ENCODE data around the gene BCO2.

BCO2 gene

DNA sequence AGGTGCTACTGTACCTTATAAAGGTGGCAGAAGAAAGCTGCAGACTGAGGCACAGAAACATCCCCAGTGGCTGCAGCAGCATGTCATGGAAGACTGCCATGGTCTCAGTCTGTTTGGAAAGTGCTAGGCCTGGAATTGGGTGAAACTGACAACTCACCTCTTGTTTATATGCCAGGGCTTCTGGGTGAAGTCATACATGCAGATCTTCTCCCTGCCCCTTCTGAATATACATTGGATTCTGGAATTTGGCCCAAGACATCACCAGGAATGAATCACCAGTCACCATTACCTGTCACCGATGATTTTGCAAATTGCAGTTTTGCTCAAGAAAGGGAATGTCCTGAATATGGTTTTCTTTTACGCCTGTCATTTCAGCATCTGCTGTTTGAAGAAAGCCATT lies 85.2 kb downstream of the BCO2 start, which contains the start of gene PLET1:
TSS of gene PLET1 (minus strand) at position 371 of the 400 bp plus-strand sequence. CDS start at position 100, 271 bp downstream.
- no peak for DNase-seq

- no peak for DNase-seq
These were observed 90.5 kb downstream of the BCO2 start for GRCh38 chr11:112265659-112266409.

DNA sequence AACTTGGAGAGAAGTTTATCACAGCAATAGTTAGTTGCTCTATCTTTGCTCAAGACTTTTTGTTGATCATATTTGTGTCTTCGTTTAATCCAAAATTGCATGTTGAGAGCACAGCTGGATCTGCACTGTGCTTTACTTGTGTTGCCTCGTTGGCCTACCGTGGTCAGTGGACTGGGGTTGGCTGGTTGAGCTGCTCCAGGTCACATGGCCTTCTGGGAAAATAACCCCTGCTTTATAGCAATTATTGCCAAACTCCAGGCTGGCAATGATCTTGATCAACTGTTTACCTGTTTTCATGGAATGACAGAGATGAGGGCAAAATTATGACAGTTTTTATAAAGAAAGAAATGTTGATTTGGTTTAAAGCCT lies 91.1 kb downstream of the BCO2 start:
- no peak for DNase-seq

DNA sequence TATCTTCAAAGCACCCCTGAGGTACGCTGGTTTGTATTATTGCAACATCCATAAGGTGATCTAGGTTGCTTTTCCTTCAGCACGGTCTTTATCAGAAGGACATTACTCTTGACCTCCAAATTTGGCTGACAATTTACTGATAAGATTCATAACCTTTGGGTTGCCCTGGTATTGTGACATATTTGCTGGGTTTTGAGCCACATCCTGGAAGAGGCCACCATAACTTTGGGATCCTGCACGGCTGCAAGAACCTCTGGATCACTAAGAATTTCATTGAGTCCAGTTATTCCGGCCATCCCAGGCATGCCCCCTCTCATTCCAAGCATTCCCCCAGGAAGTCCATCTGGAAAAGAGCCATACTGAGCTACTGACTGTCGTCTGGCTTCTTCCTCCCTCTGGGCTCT lies 91.9 kb downstream of the BCO2 start:
- no peak for DNase-seq

- no peak for DNase-seq
These were observed 93.1 kb downstream of the BCO2 start for GRCh38 chr11:112268406-112268805.
